HepG2 (cell line): ENCODE data around the gene HELZ2. TPM values are rescaled to one million over a fixed set of nuclear protein-coding genes. Genes with fewer than 3 reads are reported as not detected.

Experiments used
- ATAC-seq: fragments of 200-7000 bp; cut with Tn5 transposase; 3 replicates; pipeline ENCODE4 v1.9.1; 2020; ENCODE audit warnings: mild to moderate bottlenecking, moderate library complexity
- BruUV-seq: library from RNA; stranded (reverse); fragments of 400-500 nt; replicated peaks from 2 replicates; lab custom pipeline; 2021; lab: Mats Ljungman, UMichigan
- CTCF ChIA-PET: fragments of 300-600 bp; formaldehyde crosslinking; extraction: SDS; loops from one replicate; lab custom pipeline; 2021; ENCODE audit warnings: low total read pairs, inconsistent platforms, low intra/inter-chr PET ratio; lab: Yijun Ruan, JAX
- POLR2A ChIA-PET: fragments of 350-600 bp; sonication (Branson Sonifier 250); formaldehyde crosslinking; loops from one replicate; lab custom pipeline; 2020; ENCODE audit warnings: antibody characterized with exemption, inconsistent platforms; lab: Yijun Ruan, JAX
- DNase-seq: peaks from one replicate; pipeline ENCODE4 v3.0.0-alpha.2; 2015; ENCODE audit warnings: low spot score
- FAIRE-seq: peaks from 3 replicates; lab custom pipeline; 2011; peaks lifted over from hg19 to GRCh38; lab: Jason Lieb, UNC
- H2AFZ ChIP-seq: one replicate; pipeline ENCODE4 v1.6.1; 2011; ENCODE audit warnings: low read length, inconsistent platforms
- H3K27ac ChIP-seq: fragments of 300-600 bp; 3 replicates; pipeline ENCODE4 v1.8.0; 2011; ENCODE audit warnings: mixed run types, mild to moderate bottlenecking, mixed read lengths, low read length, inconsistent platforms; ENCODE audit not compliant: insufficient read depth; ENCODE audit errors: extremely low read length
- H3K27me3 ChIP-seq, 2 experiments: fragments of 200-600 bp in 1 of 2; 2 replicates in 1 of 2; 3 replicates in 1 of 2; pipeline versions ENCODE4 v1.6.0 to v1.8.0; 2011; ENCODE audit warnings: low read length in 2 of 2, mild to moderate bottlenecking in 2 of 2, moderate library complexity in 2 of 2, inconsistent platforms in 1 of 2; ENCODE audit not compliant: insufficient read depth in 2 of 2, control insufficient read depth in 1 of 2
- H3K36me3 ChIP-seq, 2 experiments: fragments of 200-600 bp in 1 of 2; replicated peaks in 1 of 2; 2 replicates in 1 of 2; 3 replicates in 1 of 2; pipeline versions ENCODE4 v1.5.1 to v1.8.0; 2011; ENCODE audit warnings: low read length in 2 of 2, inconsistent platforms in 1 of 2; ENCODE audit not compliant: insufficient read depth in 2 of 2, control insufficient read depth in 1 of 2
- H3K4me1 ChIP-seq: 2 replicates; pipeline ENCODE4 v1.5.1; 2012; ENCODE audit warnings: low read length, inconsistent platforms; ENCODE audit not compliant: insufficient read depth
- H3K4me2 ChIP-seq: 2 replicates; pipeline ENCODE4 v1.6.0; 2011; ENCODE audit warnings: low read depth, low read length, inconsistent platforms
- H3K4me3 ChIP-seq, 3 experiments: fragments of 200-600 bp in 1 of 3; sonication (generic), shearing (Covaris generic) in 1 of 3; replicated peaks in 1 of 3; 2 replicates each; pipeline ENCODE4 v1.5.1; 2011 to 2016; ENCODE audit warnings: low read length in 3 of 3, inconsistent platforms in 2 of 3, low read depth in 2 of 3, mild to moderate bottlenecking in 2 of 3, control low read depth in 1 of 3, mixed read lengths in 1 of 3; ENCODE audit not compliant: insufficient read depth in 1 of 3
- H3K79me2 ChIP-seq: one replicate; pipeline ENCODE4 v1.6.1; 2011; ENCODE audit warnings: low read length, inconsistent platforms; ENCODE audit not compliant: insufficient read depth
- H3K9ac ChIP-seq: 2 replicates; pipeline ENCODE4 v1.6.0; 2011; ENCODE audit warnings: mild to moderate bottlenecking, low read depth, low read length, inconsistent platforms; ENCODE audit not compliant: insufficient read depth
- H3K9me3 ChIP-seq: 2 replicates; pipeline ENCODE4 v1.5.1; 2012; ENCODE audit warnings: mild to moderate bottlenecking, low read length
- H4K20me1 ChIP-seq: 2 replicates; pipeline ENCODE4 v1.6.0; 2011; ENCODE audit warnings: inconsistent platforms, mild to moderate bottlenecking, low read length, moderate library complexity; ENCODE audit not compliant: insufficient read depth
- AGO2 ChIP-seq: fragments of 200-400 bp; formaldehyde crosslinking; optimal IDR thresholded peaks from 2 replicates; pipeline ENCODE3; 2017; ENCODE audit warnings: mild to moderate bottlenecking, low read depth, low read length, moderate library complexity
- CREBL2 ChIP-seq: sonication (generic); formaldehyde crosslinking; IDR thresholded peaks from 2 replicates; pipeline ENCODE4 v1.8.1; 2023; ENCODE audit warnings: missing genetic modification reagents, mild to moderate bottlenecking, borderline replicate concordance
- DDIT3 ChIP-seq: sonication (generic); formaldehyde crosslinking; IDR thresholded peaks from 2 replicates; pipeline ENCODE4 v1.4.0; 2020; ENCODE audit warnings: mild to moderate bottlenecking, missing genetic modification reagents
- ETV5 ChIP-seq: IDR thresholded peaks from 2 replicates; pipeline ENCODE4 v1.6.1; 2018; ENCODE audit warnings: missing biosample characterization, missing genetic modification reagents, inconsistent platforms, borderline replicate concordance
- MATR3 ChIP-seq: sonication (generic); formaldehyde crosslinking; IDR thresholded peaks from 2 replicates; pipeline ENCODE4 v1.4.0; 2020; ENCODE audit warnings: missing genetic modification reagents
- MTA1 ChIP-seq: sonication (generic); formaldehyde crosslinking; IDR thresholded peaks from 2 replicates; pipeline ENCODE4 v1.4.0; 2020; ENCODE audit warnings: missing genetic modification reagents, mild to moderate bottlenecking, borderline replicate concordance
- NPAS2 ChIP-seq: sonication (generic); formaldehyde crosslinking; IDR thresholded peaks from 2 replicates; pipeline ENCODE4 v1.8.0; 2022; ENCODE audit warnings: mild to moderate bottlenecking, missing genetic modification reagents, borderline replicate concordance
- RAD21 ChIP-seq: fragments of 450-650 bp; formaldehyde crosslinking; IDR thresholded peaks from 2 replicates; pipeline ENCODE4 v1.5.0; 2020; ENCODE audit warnings: mild to moderate bottlenecking
- RBM39 ChIP-seq: fragments of 200-400 bp; formaldehyde crosslinking; IDR thresholded peaks from one replicate; pipeline ENCODE4 v1.6.1; 2018; ENCODE audit warnings: antibody characterized with exemption, mild to moderate bottlenecking, low read depth, low read length; ENCODE audit not compliant: poor library complexity, severe bottlenecking
- SAFB2 ChIP-seq: sonication (generic); formaldehyde crosslinking; IDR thresholded peaks from 2 replicates; pipeline ENCODE4 v1.5.1; 2020; ENCODE audit warnings: missing genetic modification reagents, low read depth, mild to moderate bottlenecking, borderline replicate concordance
- TOE1 ChIP-seq: sonication (generic); formaldehyde crosslinking; IDR thresholded peaks from 2 replicates; pipeline ENCODE4 v1.4.0; 2020; ENCODE audit warnings: mild to moderate bottlenecking, missing genetic modification reagents
- ZNF460 ChIP-seq: sonication (generic); formaldehyde crosslinking; IDR thresholded peaks from 2 replicates; pipeline ENCODE4 v1.5.1; 2020; ENCODE audit warnings: missing genetic modification reagents, mild to moderate bottlenecking, borderline replicate concordance
- ZNF552 ChIP-seq: sonication (generic); formaldehyde crosslinking; IDR thresholded peaks from 2 replicates; pipeline ENCODE4 v1.9.0; 2022; ENCODE audit warnings: missing genetic modification reagents, mild to moderate bottlenecking, borderline replicate concordance
- ZNF646 ChIP-seq: sonication (generic); formaldehyde crosslinking; IDR thresholded peaks from 2 replicates; pipeline ENCODE4 v1.9.0; 2021; ENCODE audit warnings: mild to moderate bottlenecking, missing genetic modification reagents
- ZNF768 ChIP-seq: sonication (generic); formaldehyde crosslinking; IDR thresholded peaks from 2 replicates; pipeline ENCODE4 v1.4.0; 2020; ENCODE audit warnings: missing genetic modification reagents
- ZNF782 ChIP-seq: sonication (generic); formaldehyde crosslinking; IDR thresholded peaks from 2 replicates; pipeline ENCODE4 v1.4.0; 2020; ENCODE audit warnings: missing genetic modification reagents, mild to moderate bottlenecking, borderline replicate concordance
- ZNF839 ChIP-seq: sonication (generic); formaldehyde crosslinking; IDR thresholded peaks from 2 replicates; pipeline ENCODE4 v1.4.0; 2020; ENCODE audit warnings: missing genetic modification reagents, mild to moderate bottlenecking, borderline replicate concordance
- WGBS: methylation state at CpG from one replicate; pipeline ENCODE4 v1.1.6; 2017; ENCODE audit warnings: low lambda C conversion rate; 5-methylcytosine and 5-hydroxymethylcytosine counted together
- in situ Hi-C: cut with HindIII; loops from 2 replicates; pipeline ENCODE4 v1.10.0; 2017; ENCODE audit warnings: low pct_unique_long_range_greater_than_20kb; ENCODE audit not compliant: extremely low pct_ligation_motif_present
- intact Hi-C: fragments of 100-400 bp; cut with micrococcal nuclease; formaldehyde crosslinking; loops from one replicate; pipeline ENCODE4 v1.10.0; 2022; ENCODE audit not compliant: unreplicated experiment
- polyA plus RNA-seq, 8 experiments: library from polyadenylated mRNA; depleted of rRNA in 3 of 8; stranded (reverse) in 7 of 8; unstranded in 1 of 8; fragments of >200 nt; fragmentation: Illumina TruSeq in 4 of 8; extraction: Trizol in 4 of 8; gene quantifications; 2 replicates each; pipeline versions ENCODE4 v1.2.1 to v1.2.3, GENCODE V29; 2011 to 2016; ENCODE audit warnings: low read depth in 4 of 8, missing spikeins in 1 of 8, mixed read lengths in 1 of 8; ENCODE audit not compliant: insufficient read depth in 1 of 8
- total RNA-seq, 5 experiments: library from RNA; depleted of rRNA; stranded (reverse); fragments of >200 nt; fragmentation: Illumina TruSeq; extraction: Trizol; gene quantifications; 2 replicates each; pipeline ENCODE4 v1.2.3, GENCODE V29; 2016; ENCODE audit warnings: low read depth in 1 of 5

HELZ2 gene
- total and polyA plus RNA-seq, 2 of the 13 experiments (the other 11 are each of a cell fraction or from before 2014, with no cell fraction given): 9.6 to 10.1 TPM

GRCh38 chr20:63619086-63619485 is 45.0 kb upstream of the HELZ2 start:
- 95% methylated on average over 16 of the region's 16 CpGs for WGBS
- no peak for DNase-seq
- Histone ChIP-seq H3K4me1 (peaks cover 9% of the 10 kb centered on the region; the same call in 1 of the 2 replicates), H3K27ac (no peak overlapping the region), H3K27me3 (no peaks in the 10 kb centered on the region), H3K9ac (no peak overlapping the region), H4K20me1 (no peaks in the 10 kb centered on the region), H3K4me3 (no peak overlapping the region), H3K4me2 (no peak overlapping the region), H2AFZ (no peak overlapping the region), H3K9me3 (peaks cover 8% of the 10 kb centered on the region; the same call in 1 of the 2 replicates), H3K79me2 (peaks cover 27% of the 10 kb centered on the region), H3K36me3 (peaks cover 21 to 50% of the 10 kb centered on the region in 2 experiments)
- no peak for ATAC-seq
- in situ Hi-C loops: no loop called here
- intact Hi-C loops: no loop called here
- no TSS peak for BruUV-seq
- ChIA-PET CTCF (no interaction called here), POLR2A (interaction anchor here (0.9 kb wide), 1 partner anchor 8 kb away, joined by 4 read pairs; the partner anchor contains the start of gene GMEB2)
- FAIRE-seq: no peak
- TF ChIP-seq ZNF646 (CRISPR knock-in tag): no peak
- no peak for TF ChIP-seq RBM39
- TF ChIP-seq ETV5 (CRISPR knock-in tag): no peak
- TF ChIP-seq ZNF460 (CRISPR knock-in tag): no peak
- 0 out of 2 replicates have a peak, but pooled peaks have one; percentile 48 for TF ChIP-seq MATR3 (CRISPR knock-in tag)
- TF ChIP-seq TOE1 (CRISPR knock-in tag): no peak
- TF ChIP-seq ZNF782 (CRISPR knock-in tag): no peak
- 0 out of 2 replicates have a peak, but pooled peaks have one; percentile 11 for TF ChIP-seq NPAS2 (CRISPR knock-in tag)
- TF ChIP-seq RAD21 (CRISPR knock-in tag): no peak
- TF ChIP-seq ZNF552 (CRISPR knock-in tag): no peak
- TF ChIP-seq CREBL2 (CRISPR knock-in tag): no peak
- 0 out of 2 replicates have a peak, but pooled peaks have one; percentile 27 for TF ChIP-seq ZNF768 (CRISPR knock-in tag)
- peak; percentile 42 for TF ChIP-seq AGO2
- TF ChIP-seq DDIT3 (CRISPR knock-in tag): no peak
- 0 out of 2 replicates have a peak, but pooled peaks have one; percentile 36 for TF ChIP-seq MTA1 (CRISPR knock-in tag)
- no peak for TF ChIP-seq ZNF839 (CRISPR knock-in tag)
- no peak for TF ChIP-seq SAFB2 (CRISPR knock-in tag)
